SIG-M5 treated with dmso at 0.1 percent for 504 hours (cell line): ENCODE results near the gene SPDYE17.
A peak's percentile ranks its signal among the peaks of the same experiment; 100 is the strongest.
"Not testable (repeated sequence)": the region's sequence is repeated elsewhere in the genome, so short reads cannot be mapped to it uniquely, and the experiment has no call there.

Experiments
- DNase-seq: peaks from one replicate; lab custom pipeline; 2025; ENCODE audit not compliant: unreplicated experiment; lab: John Stamatoyannopoulos, UW

SPDYE17 gene

DNA sequence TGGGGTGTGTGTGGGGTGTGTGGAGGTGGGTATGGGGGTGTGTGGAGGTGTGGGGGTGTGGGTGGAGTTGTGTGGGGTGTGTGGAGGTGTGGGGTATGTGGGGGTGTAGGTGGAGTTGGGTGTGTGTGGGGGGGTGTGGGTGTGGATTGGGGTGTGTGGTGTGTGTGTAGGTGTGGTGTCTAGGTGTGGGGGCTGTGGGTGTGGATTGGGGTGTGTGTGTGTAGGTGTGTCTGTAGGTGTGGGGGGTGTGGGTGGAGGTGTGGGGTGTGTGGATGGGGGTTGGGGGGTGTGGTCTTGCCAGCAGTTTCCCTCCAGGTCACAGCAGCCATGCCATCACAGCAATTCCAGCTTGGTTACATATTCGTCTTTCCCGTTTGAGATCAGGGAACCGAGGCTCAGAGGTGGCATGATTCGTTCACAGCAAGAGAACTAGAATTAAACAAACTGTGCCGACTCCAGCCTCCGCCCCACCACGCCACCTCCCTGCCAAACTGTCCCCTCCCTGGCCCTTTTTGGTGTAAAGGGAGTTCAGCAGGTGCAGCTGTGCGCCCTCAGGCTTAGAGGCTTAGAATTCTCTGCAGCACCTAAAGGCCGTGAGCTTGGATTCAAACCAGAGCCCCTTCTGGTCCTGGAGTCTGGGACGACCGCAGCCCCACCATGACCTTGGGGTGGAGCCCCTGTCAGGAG is 33.3 kb downstream of the SPDYE17 start:
- not testable (repeated sequence) for DNase-seq

DNA sequence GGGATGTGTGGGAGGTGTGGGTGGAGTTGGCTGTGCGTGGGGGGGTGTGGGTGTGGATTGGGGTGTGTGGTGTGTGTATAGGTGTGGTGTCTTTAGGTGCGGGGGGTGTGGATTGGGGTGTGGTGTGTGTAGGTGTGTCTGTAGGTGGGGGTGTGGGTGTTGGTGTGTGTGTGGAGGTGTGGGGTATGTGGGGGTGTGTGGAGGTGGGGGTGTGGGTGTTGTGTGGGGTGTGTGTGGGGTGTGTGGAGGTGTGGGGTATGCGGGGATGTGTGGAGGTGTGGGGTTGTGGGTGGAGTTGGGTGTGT is 33.9 kb downstream of the SPDYE17 start:
- no peak for DNase-seq

DNA sequence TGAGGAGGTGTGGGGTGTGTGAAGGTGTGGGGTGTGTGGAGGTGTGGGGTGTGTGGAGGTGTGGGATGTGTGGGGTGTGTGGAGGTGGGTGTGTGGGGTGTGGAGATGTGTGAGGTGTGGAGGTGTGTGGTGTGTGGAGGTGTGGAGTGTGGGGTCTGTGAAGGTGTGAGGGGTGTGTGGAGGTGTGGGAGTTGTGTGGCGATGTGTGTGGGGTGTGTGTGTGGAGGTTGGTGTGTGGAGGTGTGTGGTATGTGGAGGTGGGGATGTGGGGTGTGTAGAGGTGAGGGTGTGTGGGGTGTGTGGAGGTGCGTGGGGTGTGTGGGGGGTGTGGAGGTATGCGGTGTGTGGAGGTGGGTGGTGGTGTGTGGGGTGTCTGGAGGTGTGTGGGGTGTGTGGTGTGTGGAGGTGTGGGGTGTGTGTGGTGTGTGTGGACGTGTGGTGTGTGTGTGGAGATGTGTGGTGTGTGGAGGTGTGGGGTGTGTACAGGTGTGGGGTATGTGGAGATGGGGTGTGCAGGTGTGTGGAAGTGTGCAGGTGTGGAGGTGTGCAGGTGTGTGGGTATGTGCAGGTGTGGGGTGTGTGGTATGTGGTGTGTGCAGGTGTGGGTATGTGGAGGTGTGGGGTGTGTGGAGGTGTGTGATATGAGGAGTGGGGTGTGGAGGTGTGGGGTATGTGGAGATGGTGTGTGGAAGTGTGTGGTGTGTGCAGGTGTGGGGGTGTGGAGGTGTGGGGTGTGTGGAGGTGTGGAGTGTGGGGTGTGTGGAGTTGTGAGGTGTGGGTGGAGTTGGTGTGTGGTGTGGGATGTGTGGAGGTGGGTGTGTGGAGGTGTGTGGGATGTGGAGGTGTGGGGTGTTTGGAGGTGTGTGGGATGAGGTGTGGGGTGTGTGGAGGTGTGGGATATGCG is 34.5 kb downstream of the SPDYE17 start:
- no peak for DNase-seq

DNA sequence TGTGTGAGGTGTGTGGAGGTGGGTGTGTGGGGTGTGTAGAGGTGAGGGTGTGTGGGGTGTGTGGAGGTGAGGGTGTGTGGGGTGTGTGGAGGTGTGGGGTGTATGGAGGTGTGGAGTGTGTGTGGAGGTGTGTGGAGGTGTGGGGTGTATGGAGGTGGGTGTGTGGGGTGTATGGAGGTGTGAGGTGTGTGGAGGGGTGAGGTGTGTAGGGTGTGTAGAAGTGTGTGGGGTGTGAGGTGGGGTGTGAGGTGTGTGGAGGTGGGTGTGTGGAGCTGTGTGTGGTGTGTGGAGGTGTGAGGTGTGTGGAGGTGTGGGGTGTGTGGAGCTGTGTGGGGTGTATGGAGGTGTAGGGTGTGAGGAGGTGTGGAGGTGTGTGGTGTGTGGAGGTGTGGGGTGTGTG is 35.2 kb downstream of the SPDYE17 start:
- DNase-seq, result not testable (repeated sequence)

DNA sequence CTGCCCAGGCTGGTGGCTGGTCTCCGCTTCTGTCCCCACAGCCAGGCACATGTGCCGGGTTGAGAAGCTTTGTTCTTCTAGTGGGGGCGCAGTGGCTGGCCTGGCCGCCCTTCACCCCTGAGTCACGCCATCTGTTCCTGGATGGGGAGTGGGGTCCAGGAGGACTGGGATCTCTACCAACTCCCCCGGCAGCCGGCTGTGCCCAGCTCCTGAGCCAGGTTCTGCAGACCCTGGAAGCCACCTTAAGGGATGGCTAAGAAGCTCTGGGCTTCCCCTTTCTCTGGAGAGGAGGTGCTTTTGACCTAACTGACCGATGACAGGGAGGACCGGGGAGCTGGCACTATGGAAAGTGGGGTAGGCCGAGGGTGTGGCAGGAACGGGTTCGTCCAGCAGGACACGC is 37.9 kb downstream of the SPDYE17 start:
- DNase-seq, result not testable (repeated sequence)

DNA sequence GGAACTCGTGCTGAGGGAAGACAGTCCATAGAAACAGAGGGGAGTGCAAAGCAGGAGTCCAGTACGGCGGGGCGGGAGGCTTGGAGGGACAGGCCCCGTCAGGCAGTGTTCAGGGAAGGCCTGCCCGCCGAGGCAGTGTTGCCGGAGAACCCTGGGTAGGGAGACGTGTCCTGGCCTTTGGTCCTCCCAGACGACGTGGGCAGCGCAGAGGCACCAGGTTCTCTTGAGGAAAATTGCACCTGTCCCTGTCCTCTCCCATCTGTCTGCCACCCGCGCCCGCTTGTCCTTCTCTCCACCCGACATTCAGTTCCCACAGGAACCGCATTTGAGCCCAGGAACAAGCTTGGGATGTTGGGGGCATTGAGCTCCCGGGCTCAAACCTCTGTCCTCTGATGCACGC is 38.3 kb downstream of the SPDYE17 start:
- not testable (repeated sequence) for DNase-seq

DNA sequence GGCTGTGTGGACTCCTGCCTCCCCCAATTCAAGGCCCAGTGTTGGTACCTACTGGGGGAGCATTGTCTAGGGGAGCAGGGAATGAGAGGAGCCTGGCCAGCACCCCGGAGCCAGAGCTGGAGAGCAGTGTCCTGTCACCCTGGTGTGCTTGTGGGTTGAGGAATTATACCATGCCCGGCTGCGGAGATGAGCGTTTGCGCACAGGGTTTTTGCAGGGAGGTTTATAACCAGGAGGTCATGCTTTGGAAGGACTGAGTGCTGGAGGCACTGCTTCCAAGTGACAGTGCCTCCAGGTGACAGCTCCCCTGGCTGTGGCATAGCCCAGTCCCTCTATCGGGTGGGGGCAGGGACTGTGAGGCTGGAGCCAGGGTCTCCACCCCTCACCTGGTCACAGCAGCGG is 39.3 kb downstream of the SPDYE17 start:
- not testable (repeated sequence) for DNase-seq

DNA sequence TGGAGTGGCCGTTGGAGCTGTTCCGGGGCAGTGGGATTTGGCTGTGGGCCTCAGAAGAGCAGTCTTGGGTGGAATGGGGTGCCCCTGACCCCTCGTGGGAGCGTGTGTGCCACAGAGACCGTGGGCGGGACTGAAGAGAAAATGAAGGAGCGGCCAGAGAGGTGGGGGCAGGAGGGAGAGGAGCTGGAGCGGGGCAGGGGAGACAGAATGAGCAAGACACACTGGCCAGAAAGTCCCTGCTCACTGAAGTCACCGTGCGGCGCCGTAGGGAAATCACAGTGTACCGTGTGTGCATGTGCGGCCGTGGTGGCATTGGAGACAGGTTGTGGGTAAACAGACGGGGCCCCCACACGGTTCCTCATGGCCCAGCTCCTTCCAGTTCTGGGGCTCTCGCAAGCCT is 40.0 kb downstream of the SPDYE17 start:
- not testable (repeated sequence) for DNase-seq

DNA sequence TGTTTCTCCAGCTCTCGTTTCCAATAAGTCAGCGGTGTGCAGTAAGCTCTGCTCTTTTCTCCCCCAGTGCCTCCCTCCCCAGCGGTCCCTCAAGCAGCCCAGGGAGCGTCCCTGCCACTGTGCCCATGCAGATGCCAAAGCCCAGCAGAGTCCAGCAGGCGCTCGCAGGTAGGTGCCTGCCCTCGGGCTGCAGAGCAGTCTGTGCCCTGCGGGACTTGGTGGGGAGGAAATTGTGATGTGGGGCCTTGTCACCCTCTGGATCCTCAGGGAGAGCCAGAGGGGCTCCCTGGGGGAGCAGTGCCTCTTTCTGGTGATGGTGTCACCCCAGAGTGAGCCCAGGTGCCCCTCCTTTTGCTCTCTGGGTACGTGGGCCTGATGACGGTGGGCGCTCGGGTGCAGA is 42.0 kb downstream of the SPDYE17 start:
- not testable (repeated sequence) for DNase-seq

DNA sequence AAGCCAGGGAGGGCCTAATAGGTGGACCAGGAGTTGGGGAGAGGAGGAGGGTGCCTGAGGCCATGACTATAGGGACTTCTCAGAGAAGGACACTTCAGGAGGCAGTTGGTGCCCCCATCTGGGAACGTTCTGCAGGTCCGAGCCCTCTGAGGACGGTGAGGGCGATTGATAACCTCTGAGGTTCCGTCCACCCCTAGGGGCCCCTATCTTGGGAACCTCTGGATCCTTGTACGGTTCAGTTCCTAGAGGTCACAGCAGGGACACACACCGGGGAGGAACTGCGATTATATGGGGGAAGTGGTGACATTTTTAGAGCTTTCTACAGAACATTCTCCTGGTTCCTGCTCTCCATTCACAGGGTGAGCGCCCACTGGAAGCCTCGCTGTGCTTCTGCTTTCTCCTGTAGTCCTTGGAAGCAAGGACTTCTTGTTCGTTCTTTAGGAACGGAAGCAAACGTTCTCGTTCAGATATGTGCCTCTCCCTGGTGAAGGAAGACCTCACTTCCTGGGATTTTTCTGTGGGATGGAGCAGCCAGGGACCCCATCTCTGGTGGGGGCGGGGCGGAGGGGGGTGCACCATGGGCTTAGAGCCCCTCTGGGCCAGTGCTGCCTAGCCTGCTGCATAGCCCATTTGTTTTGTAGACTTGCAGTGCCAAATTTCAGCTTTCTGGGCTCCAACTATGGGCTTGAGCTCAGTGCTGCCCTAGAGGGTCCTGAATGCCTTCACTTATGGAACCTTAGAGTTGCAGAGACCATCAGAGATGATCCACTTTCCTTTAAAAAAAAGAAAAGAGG is 46.0 kb downstream of the SPDYE17 start:
- peak; percentile 13 for DNase-seq

DNA sequence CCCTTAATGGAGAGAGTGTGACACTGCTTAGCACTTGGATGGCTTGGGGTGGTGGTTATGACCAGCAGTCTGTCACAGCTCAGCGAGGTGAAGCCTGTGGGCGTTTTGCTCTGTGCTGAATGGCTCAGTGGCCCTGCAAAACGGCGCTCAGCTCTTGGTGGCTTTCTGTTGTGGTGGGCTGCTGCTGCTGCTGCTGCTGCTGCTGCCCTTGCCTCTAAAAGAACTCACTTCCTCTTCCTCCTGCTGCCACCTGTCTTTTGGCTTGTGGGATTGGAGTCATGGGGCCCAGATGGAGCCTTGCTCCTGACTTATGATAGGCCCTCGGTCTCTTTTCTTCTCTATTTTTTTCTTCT is 47.4 kb downstream of the SPDYE17 start:
- DNase-seq, result not testable (repeated sequence)

DNA sequence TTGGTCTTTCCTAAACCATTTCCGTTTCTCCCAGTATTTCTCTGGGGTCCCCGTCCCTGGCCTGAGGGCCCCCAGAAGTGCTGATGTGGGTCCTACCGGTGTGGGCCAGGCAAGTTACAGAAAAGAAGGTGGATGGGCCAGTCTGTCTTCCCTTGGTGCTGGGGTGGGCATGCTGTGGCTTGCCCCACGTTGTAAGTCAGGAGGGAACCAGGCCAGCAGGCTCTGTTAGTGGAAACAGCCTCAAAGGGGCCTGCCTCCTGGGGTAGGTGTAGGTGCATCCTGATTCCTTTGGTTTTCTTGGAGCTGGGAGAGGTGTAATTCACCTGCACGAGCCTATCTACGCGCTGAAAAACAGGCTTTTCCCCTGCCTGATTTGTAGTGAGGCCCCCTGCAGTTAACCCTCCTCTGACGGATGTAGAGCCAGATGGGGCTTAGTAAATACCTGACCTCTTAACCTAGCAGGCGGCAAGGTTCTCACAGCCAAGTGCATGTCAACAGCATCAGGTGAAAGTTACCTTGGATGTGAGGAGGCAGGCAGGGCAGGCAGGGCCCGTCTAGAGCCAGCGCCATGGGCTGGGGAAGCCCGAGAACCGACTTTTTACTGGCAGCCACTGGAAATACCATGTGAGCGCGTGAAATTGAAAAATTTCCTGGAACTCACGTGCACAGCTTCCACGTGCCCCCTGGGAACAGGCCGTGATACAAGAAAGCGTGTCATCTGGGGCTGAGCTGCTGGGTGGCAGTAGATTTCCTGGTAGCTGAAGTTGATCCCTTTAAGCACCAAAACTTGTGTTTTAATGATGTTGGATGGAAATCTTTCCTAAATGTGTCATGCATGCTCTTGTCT is 48.0 kb downstream of the SPDYE17 start:
- DNase-seq, result not testable (repeated sequence)

DNA sequence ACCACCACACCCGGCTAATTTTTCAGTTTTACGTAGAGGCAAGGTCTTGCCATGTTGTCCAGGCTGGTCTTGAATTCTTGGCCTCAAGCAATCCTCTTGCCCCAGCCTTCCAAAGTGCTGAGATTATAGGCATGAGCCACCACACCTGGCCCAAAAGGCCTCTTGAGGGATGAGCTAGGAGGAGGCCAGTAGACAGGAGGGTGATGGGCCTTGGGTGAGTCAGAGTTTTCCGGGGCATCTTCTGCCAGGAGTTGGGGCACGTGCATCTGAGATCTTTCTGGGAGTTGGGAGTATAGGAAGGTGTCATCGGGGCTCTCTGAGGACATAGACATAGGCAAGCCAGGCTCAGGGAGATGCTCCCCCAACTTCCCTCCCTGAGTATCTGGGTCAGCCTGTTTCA is 48.8 kb downstream of the SPDYE17 start:
- not testable (repeated sequence) for DNase-seq

DNA sequence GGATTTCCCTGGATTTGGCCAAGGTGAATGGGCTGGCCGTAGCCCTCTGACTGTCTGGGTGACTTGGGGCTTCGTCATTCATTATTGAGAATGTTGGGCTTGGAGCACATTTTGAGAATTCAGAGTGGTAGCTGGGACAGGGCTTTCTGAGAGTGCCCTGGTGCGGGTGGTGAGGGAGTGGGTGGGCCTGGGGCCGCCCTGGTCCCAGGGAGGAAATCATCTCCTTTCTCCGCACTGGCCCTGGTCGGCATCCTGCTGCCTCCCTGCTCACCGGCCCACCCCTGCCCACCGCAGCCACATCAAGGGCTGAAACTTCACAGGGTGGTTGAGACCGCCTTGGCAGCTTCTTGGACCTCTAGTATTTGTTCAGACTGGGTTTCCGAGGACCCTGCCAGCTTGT is 49.7 kb downstream of the SPDYE17 start:
- not testable (repeated sequence) for DNase-seq

DNA sequence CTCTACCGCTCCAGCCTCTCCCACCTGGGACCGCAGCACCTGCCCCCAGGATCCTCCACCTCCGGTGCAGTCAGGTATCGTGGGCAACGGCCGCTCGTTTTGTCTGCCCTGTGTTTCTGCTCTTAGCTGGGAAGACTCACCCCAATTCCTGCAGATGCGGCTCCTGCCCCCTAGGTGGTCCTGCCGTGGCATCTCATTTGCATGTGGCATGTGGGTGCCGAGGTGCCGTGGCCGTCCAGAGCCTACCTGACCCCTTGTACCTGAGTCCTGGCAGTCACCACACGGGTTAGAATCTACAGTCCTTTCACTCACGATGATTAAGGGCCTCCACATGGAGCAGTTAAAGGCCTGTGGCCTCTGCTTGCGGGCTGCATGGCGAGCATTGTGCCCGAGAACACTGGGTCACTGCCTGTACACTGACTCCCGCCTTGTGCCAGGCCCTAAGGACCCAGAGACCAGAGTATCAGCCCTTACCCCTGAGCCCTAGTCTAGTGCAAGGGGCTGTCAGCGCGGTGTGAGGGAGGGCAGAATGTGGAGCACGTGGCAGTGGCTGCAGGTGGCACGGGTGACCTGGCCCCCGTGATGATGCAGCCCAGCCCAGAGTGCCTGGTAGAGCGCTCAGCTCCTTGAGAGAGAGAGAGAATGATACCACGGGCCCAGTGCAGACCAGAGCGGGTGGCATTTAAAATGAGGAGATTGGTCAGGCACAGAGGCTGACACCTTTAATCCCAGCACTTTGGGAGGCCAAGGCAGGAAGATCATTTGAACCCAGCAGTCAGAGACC is 50.8 kb downstream of the SPDYE17 start:
- DNase-seq, result not testable (repeated sequence)

DNA sequence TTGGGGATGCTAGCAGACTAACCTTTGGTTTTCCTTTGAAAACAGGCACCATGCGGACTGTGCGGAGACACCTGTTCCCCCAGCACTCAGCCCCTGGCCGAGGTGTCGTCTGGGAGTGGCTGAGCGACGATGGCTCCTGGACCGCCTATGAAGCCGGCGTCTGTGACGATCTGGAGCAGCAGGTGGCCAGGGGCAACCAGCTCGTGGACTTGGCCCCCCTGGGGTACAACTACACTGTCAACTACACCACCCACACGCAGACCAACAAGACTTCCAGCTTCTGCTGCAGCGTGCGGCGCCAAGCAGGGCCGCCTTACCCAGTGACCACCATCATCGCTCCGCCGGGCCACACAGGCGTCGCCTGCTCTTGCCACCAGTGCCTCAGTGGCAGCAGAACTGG is 51.6 kb downstream of the SPDYE17 start:
- not testable (repeated sequence) for DNase-seq

DNA sequence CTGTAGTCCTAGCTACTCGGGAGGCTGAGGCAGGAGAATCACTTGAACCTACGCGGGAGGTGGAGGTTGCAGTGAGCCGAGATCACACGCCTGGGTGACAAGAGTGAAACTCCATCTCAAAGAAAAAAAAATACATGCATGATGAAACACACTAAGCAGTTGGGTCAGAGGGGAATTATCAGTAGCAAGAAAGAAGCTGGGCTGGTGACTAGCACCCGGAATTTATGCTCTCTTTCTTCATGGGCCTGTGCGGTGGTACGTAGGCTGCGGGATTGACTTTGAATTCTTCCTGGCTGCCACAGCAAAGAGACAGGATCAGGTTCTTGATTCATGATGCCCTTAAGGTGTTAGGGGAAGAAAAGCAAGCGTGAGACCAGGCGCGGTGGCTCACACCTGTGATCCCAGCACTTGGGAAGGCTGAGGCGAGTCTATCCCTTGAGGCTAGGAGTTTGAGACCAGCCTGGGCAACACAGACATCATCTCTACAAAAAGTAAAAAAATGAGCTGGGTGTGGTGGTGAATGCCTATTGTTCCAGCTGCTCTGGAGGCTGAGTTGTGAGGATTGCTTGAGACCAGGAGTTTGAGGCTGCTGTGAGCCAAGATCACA is 54.3 kb downstream of the SPDYE17 start:
- DNase-seq, result not testable (repeated sequence)

DNA sequence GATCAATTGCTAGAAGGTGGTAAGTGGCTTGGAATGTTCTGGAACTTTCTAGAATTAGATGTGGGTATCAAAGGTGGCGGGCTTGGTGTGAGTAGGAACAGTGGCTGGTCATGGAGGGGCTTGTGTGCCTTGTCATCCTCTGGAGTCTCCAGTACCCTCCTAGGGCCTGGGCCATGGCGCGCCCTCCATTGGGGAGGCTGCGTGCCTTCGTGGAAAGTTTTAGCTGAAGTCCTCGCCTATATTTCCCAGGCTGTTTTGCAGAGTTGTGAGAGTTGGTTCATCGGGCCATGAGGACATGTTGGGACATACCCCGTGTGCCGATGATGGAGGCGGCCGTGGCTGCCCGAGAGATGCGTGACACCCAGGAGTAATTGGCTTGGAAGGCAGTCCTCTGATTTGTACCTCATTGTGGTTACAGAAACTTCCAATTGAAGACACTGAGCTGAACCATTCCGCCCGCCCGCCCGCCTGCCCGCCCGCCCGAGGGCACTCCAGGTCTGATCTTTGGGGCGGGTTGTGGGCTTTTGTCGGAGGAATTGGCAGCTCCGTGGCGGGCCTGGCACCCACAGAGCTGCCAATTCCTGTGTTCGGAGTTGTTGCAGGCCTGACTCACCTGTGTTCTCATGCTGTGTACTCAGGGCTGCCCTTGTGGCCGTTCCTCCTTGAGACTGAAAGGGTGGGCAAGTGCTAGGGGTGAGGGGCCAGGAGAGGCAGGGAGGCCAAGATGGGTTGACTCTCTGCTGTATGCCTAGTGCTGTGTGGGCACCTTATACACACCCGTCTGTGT is 57.2 kb downstream of the SPDYE17 start:
- DNase-seq, result not testable (repeated sequence)

DNA sequence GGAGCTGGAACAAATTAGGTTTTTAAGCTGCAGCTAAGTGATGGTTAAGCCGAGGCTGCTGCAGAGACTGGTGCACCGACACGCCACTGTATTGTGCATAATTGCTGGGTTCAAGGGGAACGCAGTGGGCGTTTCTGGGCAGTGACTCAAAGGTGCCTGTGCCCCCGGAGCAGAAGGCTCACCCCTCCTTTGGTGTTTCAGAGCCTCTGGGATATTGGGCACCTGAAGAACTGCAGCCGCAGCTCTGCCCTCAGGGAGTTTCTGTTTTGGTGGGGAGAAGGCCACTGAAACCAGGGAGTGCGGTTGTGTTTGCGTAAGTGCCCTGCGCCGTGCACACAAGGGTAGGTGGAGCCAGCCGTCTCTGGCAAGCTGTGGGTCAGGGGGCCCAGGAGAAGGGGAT is 57.8 kb downstream of the SPDYE17 start:
- not testable (repeated sequence) for DNase-seq
